IMR-90 (cell line): Measurements from ENCODE around the gene IGFBP7. TPM values are rescaled to one million over a fixed set of nuclear protein-coding genes. Genes with fewer than 3 reads are reported as not detected.

ENCODE experiments used
- ATAC-seq: fragments of 200-7000 bp; cut with Tn5 transposase; 2 replicates; pipeline ENCODE4 v1.9.1; 2020; ENCODE audit warnings: low read depth, mild to moderate bottlenecking, moderate library complexity
- BruUV-seq: library from RNA; stranded (reverse); fragments of 400-500 nt; replicated peaks from 2 replicates; lab custom pipeline; 2021; lab: Mats Ljungman, UMichigan
- CTCF ChIA-PET: fragments of 300-600 bp; formaldehyde crosslinking; extraction: SDS; loops from one replicate; lab custom pipeline; 2021; ENCODE audit warnings: antibody characterized with exemption; lab: Yijun Ruan, JAX
- POLR2A ChIA-PET: fragments of 300-600 bp; sonication (Branson Sonifier 250); formaldehyde crosslinking; loops from one replicate; lab custom pipeline; 2022; ENCODE audit warnings: antibody characterized with exemption; ENCODE audit not compliant: unreplicated experiment; lab: Charles Lee
- DNase-seq: peaks from one replicate; pipeline ENCODE4 v3.0.0; 2013
- H2AFZ ChIP-seq: replicated peaks from 2 replicates; pipeline ENCODE3; 2013; ENCODE audit warnings: low read length, mild to moderate bottlenecking; ENCODE audit not compliant: poor library complexity
- H2AK5ac ChIP-seq: 2 replicates; pipeline ENCODE4 v1.6.1; 2013; ENCODE audit warnings: low read depth, low read length, inconsistent platforms
- H2AK9ac ChIP-seq: replicated peaks from 2 replicates; pipeline ENCODE3; 2013; ENCODE audit warnings: mild to moderate bottlenecking, low read depth, low read length, moderate library complexity; ENCODE audit not compliant: poor library complexity
- H2BK120ac ChIP-seq: 2 replicates; pipeline ENCODE4 v1.6.1; 2013; ENCODE audit warnings: low read depth, low read length, inconsistent platforms
- H2BK15ac ChIP-seq: 3 replicates; pipeline ENCODE4 v1.6.1; 2013; ENCODE audit warnings: low read depth, low read length, inconsistent platforms
- H2BK20ac ChIP-seq: 2 replicates; pipeline ENCODE4 v1.6.1; 2013; ENCODE audit warnings: low read depth, mild to moderate bottlenecking, inconsistent platforms, low read length, moderate library complexity
- H2BK5ac ChIP-seq: 2 replicates; pipeline ENCODE4 v1.6.1; 2013; ENCODE audit warnings: mild to moderate bottlenecking, low read depth, low read length, inconsistent platforms; ENCODE audit not compliant: poor library complexity, severe bottlenecking
- H3K14ac ChIP-seq: replicated peaks from 2 replicates; pipeline ENCODE4 v1.6.1; 2013; ENCODE audit warnings: low read depth, low read length, inconsistent platforms
- H3K18ac ChIP-seq: 2 replicates; pipeline ENCODE4 v1.6.1; 2013; ENCODE audit warnings: low read depth, low read length, control low read depth
- H3K23ac ChIP-seq: 2 replicates; pipeline ENCODE4 v1.6.1; 2013; ENCODE audit warnings: low read depth, low read length, inconsistent platforms
- H3K27ac ChIP-seq: 2 replicates; pipeline ENCODE4 v1.5.1; 2013; ENCODE audit warnings: mild to moderate bottlenecking, control low read depth, low read length; ENCODE audit not compliant: insufficient read depth
- H3K27me3 ChIP-seq: 2 replicates; pipeline ENCODE4 v1.6.1; 2013; ENCODE audit warnings: low read length; ENCODE audit not compliant: control insufficient read depth, insufficient read depth
- H3K36me3 ChIP-seq: 2 replicates; pipeline ENCODE4 v1.6.1; 2013; ENCODE audit warnings: low read length, mixed read lengths; ENCODE audit not compliant: control insufficient read depth, insufficient read depth
- H3K4ac ChIP-seq: 2 replicates; pipeline ENCODE4 v1.6.1; 2013; ENCODE audit warnings: low read depth, low read length, inconsistent platforms
- H3K4me1 ChIP-seq: 2 replicates; pipeline ENCODE4 v1.6.1; 2013; ENCODE audit warnings: low read length, mixed read lengths; ENCODE audit not compliant: control insufficient read depth, insufficient read depth
- H3K4me2 ChIP-seq: 2 replicates; pipeline ENCODE4 v1.6.1; 2013; ENCODE audit warnings: low read depth, mild to moderate bottlenecking, control low read depth, low read length, moderate library complexity
- H3K4me3 ChIP-seq: 2 replicates; pipeline ENCODE4 v1.5.1; 2013; ENCODE audit warnings: low read depth, mild to moderate bottlenecking, control low read depth, low read length, moderate library complexity; ENCODE audit not compliant: insufficient read depth
- H3K56ac ChIP-seq: 2 replicates; pipeline ENCODE4 v1.6.1; 2013; ENCODE audit warnings: low read length, inconsistent platforms; ENCODE audit not compliant: insufficient read depth; ENCODE audit errors: extremely low read depth
- H3K79me1 ChIP-seq, 2 experiments: 2 replicates each; pipeline ENCODE4 v1.6.1; 2013; ENCODE audit warnings: low read length in 2 of 2, inconsistent platforms in 1 of 2, low read depth in 1 of 2
- H3K9ac ChIP-seq: 2 replicates; pipeline ENCODE4 v1.6.1; 2013; ENCODE audit warnings: low read depth, low read length, control low read depth
- H3K9me1 ChIP-seq: 2 replicates; pipeline ENCODE4 v1.6.1; 2013; ENCODE audit warnings: low read length, inconsistent platforms; ENCODE audit not compliant: insufficient read depth
- H3K9me3 ChIP-seq: 2 replicates; pipeline ENCODE4 v1.6.1; 2013; ENCODE audit warnings: low read length; ENCODE audit not compliant: control insufficient read depth, insufficient read depth
- H4K20me1 ChIP-seq: 2 replicates; pipeline ENCODE4 v1.6.1; 2013; ENCODE audit warnings: low read length, inconsistent platforms; ENCODE audit not compliant: insufficient read depth
- H4K5ac ChIP-seq: 2 replicates; pipeline ENCODE4 v1.6.1; 2013; ENCODE audit warnings: mild to moderate bottlenecking, low read depth, low read length, control low read depth
- H4K8ac ChIP-seq, 2 experiments: 2 replicates each; pipeline ENCODE4 v1.6.1; 2013; ENCODE audit warnings: low read depth in 2 of 2, low read length in 2 of 2, control low read depth in 1 of 2, inconsistent platforms in 1 of 2
- H4K91ac ChIP-seq: 2 replicates; pipeline ENCODE4 v1.6.1; 2013; ENCODE audit warnings: low read depth, low read length, inconsistent platforms; ENCODE audit not compliant: insufficient read depth
- CEBPB ChIP-seq: IDR thresholded peaks from 2 replicates; pipeline ENCODE4 v1.6.1; 2012; ENCODE audit warnings: low read depth, low read length, improper control_type of control experiment
- CTCF ChIP-seq: conservative IDR thresholded peaks from 2 replicates; pipeline ENCODE4 v1.5.1; 2012; ENCODE audit warnings: mild to moderate bottlenecking, low read depth, low read length, improper control_type of control experiment
- ELK1 ChIP-seq: fragments of 150-350 bp; IDR thresholded peaks from 2 replicates; pipeline ENCODE4 v1.6.1; 2016; ENCODE audit warnings: low read depth, mild to moderate bottlenecking, low read length, moderate library complexity, borderline replicate concordance
- FOS ChIP-seq: fragments of 150-350 bp; IDR thresholded peaks from 2 replicates; pipeline ENCODE4 v1.6.1; 2016; ENCODE audit warnings: low read depth, low read length
- MAFK ChIP-seq: IDR thresholded peaks from 2 replicates; pipeline ENCODE4 v1.6.1; 2012; ENCODE audit warnings: low read depth, low read length, improper control_type of control experiment
- MAZ ChIP-seq: IDR thresholded peaks from 2 replicates; pipeline ENCODE4 v1.6.1; 2012; ENCODE audit warnings: low read depth, mild to moderate bottlenecking, low read length, improper control_type of control experiment, moderate library complexity, borderline replicate concordance
- MXI1 ChIP-seq: IDR thresholded peaks from 2 replicates; pipeline ENCODE4 v1.6.1; 2012; ENCODE audit warnings: low read depth, mild to moderate bottlenecking, low read length, moderate library complexity, borderline replicate concordance
- POLR2A ChIP-seq: IDR thresholded peaks from 2 replicates; pipeline ENCODE4 v1.6.1; 2012; ENCODE audit warnings: mild to moderate bottlenecking, low read depth, low read length
- RCOR1 ChIP-seq: IDR thresholded peaks from 2 replicates; pipeline ENCODE4 v1.6.1; 2012; ENCODE audit warnings: mild to moderate bottlenecking, low read length, improper control_type of control experiment; ENCODE audit not compliant: insufficient replicate concordance
- RFX5 ChIP-seq: IDR thresholded peaks from 2 replicates; pipeline ENCODE4 v1.8.0; 2012; ENCODE audit warnings: low read depth, mild to moderate bottlenecking, low read length, moderate library complexity
- SMC3 ChIP-seq: fragments of 150-350 bp; IDR thresholded peaks from 2 replicates; pipeline ENCODE4 v1.6.1; 2016; ENCODE audit warnings: low read depth, mild to moderate bottlenecking, antibody characterized with exemption, low read length, moderate library complexity
- USF2 ChIP-seq: fragments of 150-350 bp; IDR thresholded peaks from 2 replicates; pipeline ENCODE4 v1.6.1; 2017; ENCODE audit warnings: mild to moderate bottlenecking, antibody characterized with exemption, low read length, low read depth
- WGBS, 2 experiments: methylation state at CpG; one replicate each; pipeline versions ENCODE4 v1.1.5 to v1.1.7; 2013; ENCODE audit warnings: missing lambda C conversion rate in 2 of 2; ENCODE audit not compliant: insufficient read length in 1 of 2; ENCODE audit errors: extremely low coverage in 2 of 2; 5-methylcytosine and 5-hydroxymethylcytosine counted together
- dilution Hi-C: fragments of 300-500 bp; cut with HindIII; formaldehyde crosslinking; loops from one replicate; pipeline ENCODE4 v1.14.3; 2018; ENCODE audit warnings: low sequenced_read_pairs; ENCODE audit not compliant: unreplicated experiment
- in situ Hi-C: fragments of 300-500 bp; cut with MboI; formaldehyde crosslinking; loops from 3 replicates; pipeline ENCODE4 v1.14.3; 2019; ENCODE audit warnings: low sequenced_read_pairs, inconsistent platforms, mixed read lengths
- intact Hi-C: fragments of 100-400 bp; cut with micrococcal nuclease; formaldehyde crosslinking; loops from 2 replicates; pipeline ENCODE4 v1.10.0; 2022
- polyA plus RNA-seq, 3 experiments: library from polyadenylated mRNA; depleted of rRNA; stranded (reverse); fragments of >200 nt; gene quantifications; 2 replicates each; pipeline ENCODE4 v1.2.3, GENCODE V29; 2012; ENCODE audit warnings: low replicate concordance in 1 of 3
- total RNA-seq: library from RNA; depleted of rRNA; stranded (reverse); fragments of >200 nt; gene quantifications from 2 replicates; pipeline ENCODE4 v1.2.3, GENCODE V29; 2012

Gene IGFBP7
- total and polyA plus RNA-seq, 2 of the 4 experiments (the other 2 are of a cell fraction), result 33.2 to 267 TPM

- BruUV-seq, result no TSS peak
- H3K4me1 ChIP-seq, result peaks cover 22% of the 10 kb centered on the region
- peak; percentile 30 for DNase-seq
- peak overlapping the region; percentile 79 for H2AK5ac ChIP-seq
- ChIA-PET POLR2A (no interaction called here), CTCF (interaction anchor here (1.5 kb wide), 1 partner anchor 58 kb away, joined by 4 read pairs; no protein-coding TSS in a partner anchor)
- intact Hi-C loops, result loop anchor here (5.0 kb wide), 3 partner anchors 68 to 128 kb away; partner anchors contain the start of genes NOA1 and POLR2B
- H3K18ac ChIP-seq, result peak overlapping the region; percentile 34; the same call in 1 of the 2 replicates
- H2BK20ac ChIP-seq, result peak overlapping the region; percentile 48; the same call in 1 of the 2 replicates
- peak overlapping the region; percentile 63 for H4K91ac ChIP-seq
- H4K8ac ChIP-seq, result peak overlapping the region; percentile 24 to 50; a peak in 2 of 4 replicates
- peak overlapping the region; percentile 63; the same call in 1 of the 2 replicates for H4K5ac ChIP-seq
- no peaks in the 10 kb centered on the region; the same call in 1 of the 2 replicates for H3K36me3 ChIP-seq
- H4K20me1 ChIP-seq, result peaks cover 5% of the 10 kb centered on the region; the same call in 1 of the 2 replicates
- no peak overlapping the region for H2AFZ ChIP-seq
- peak overlapping the region; percentile 86; the same call in 1 of the 2 replicates for H3K23ac ChIP-seq
- ATAC-seq, result no peak
- peaks cover 14 to 68% of the 10 kb centered on the region in 2 experiments; a peak in 3 of 4 replicates for H3K79me1 ChIP-seq
- peak overlapping the region; percentile 60 for H2BK5ac ChIP-seq
- in situ Hi-C loops, result no loop called here
- H2AK9ac ChIP-seq, result no peak overlapping the region
- H3K14ac ChIP-seq, result peak overlapping the region; percentile 5
- WGBS, 2 experiments, result no CpG with 5 or more reads among the region's 4 CpGs
- H3K27ac ChIP-seq, result no peak overlapping the region
- no peak overlapping the region for H3K4me3 ChIP-seq
- peak overlapping the region; percentile 42; the same call in 1 of the 2 replicates for H3K4me2 ChIP-seq
- peak overlapping the region; percentile 35; the same call in 1 of the 2 replicates for H2BK120ac ChIP-seq
- peak overlapping the region; percentile 15; the same call in 1 of the 3 replicates for H2BK15ac ChIP-seq
- dilution Hi-C loops, result no loop called here
- H3K9me3 ChIP-seq, result no peaks in the 10 kb centered on the region
- peak overlapping the region; percentile 17 for H3K56ac ChIP-seq
- H3K4ac ChIP-seq, result peak overlapping the region; percentile 58; the same call in 1 of the 2 replicates
- peaks cover 7% of the 10 kb centered on the region for H3K9me1 ChIP-seq
- H3K27me3 ChIP-seq, result no peaks in the 10 kb centered on the region
- no peak overlapping the region; the same call in 1 of the 2 replicates for H3K9ac ChIP-seq
- TF ChIP-seq RCOR1 (no peak), FOS (no peak), MXI1 (no peak), ELK1 (no peak), USF2 (no peak), MAFK (no peak), CTCF (no peak), CEBPB (no peak), RFX5 (no peak), SMC3 (no peak), MAZ (no peak), POLR2A (no peak)
Measured at GRCh38 chr4:57104706-57105560, 5.3 kb downstream of the IGFBP7 start.
